GM21529 (cell line): ENCODE measurements around the gene SMCO4.
"Not testable (repeated sequence)": the region's sequence is repeated elsewhere in the genome, so short reads cannot be mapped to it uniquely, and the experiment has no call there.

Experiments
- ATAC-seq: cut with Tn5 transposase; IDR thresholded peaks from one replicate; pipeline ENCODE4 v1.9.1; 2021; ENCODE audit not compliant: unreplicated experiment

The SMCO4 gene, protein sequence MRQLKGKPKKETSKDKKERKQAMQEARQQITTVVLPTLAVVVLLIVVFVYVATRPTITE

DNA sequence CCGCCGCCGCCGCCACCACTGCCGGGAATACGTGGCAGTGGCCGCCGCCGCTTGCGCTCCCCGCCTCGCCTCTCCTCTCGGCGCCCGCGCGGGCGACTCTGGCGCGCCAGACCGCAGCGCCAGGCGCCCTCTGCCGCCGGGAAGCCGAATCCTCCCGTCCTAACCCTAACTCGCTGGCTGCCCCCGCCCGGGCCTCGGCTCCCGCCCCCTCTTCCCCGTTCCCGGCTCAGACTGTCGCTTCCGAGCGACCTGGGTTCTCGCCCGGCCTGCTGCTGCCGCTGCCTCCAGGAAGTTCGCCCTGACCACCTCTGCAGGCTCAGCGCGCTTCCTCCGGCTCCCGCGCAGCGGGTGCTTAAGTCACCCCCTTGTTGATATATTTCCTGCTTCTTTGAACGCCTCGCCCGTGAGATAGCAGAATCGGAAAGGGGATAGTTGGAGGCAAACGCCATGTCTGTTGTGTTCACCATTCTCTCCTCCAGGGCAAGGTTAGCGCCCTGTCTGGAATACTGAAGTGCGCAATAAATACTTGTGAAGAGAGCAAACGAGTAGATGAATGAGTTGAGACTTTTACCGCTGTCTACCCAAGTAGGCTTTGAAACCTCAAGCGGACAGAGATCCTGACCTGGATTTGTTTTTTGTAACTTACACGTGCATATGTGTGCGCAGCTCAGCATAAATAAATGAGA lies at the start of gene SMCO4:
Gene SMCO4, minus strand, starts transcription at position 100 of the 686 bp plus-strand sequence. CDS start 64,202 bp downstream, outside the sequence.
- ATAC-seq, result peak; percentile 76

DNA sequence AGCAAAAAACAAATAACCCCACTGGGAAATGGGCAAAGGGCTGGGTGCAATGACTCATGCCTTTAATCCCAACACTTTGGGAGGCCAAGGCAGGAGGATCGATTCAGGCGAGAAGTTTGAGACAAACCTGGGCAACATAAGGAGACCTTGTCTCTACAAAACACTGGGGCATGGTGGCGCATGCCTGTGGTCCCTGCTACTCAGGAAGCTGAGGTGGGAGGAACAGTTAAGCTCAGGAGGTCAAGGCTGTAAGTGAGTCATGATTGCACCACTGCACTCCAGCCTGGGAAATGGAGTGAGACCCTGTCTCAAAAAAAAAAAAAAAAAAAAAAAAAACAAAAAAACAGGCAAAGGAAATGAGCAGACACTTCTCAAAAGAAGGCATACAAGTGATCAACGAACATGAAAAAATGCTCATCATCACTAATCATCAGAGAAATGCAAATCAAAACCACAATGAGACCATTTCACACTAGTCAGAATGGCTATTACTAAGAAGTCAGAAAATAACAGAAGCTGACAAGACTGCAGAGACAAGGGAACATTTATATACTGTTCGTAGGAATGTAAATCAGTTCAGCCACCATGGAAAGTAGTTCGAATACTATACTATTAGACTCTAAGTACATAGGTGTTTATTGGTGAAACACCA lies 48.2 kb upstream of the SMCO4 start:
- ATAC-seq, result peak; percentile 83

DNA sequence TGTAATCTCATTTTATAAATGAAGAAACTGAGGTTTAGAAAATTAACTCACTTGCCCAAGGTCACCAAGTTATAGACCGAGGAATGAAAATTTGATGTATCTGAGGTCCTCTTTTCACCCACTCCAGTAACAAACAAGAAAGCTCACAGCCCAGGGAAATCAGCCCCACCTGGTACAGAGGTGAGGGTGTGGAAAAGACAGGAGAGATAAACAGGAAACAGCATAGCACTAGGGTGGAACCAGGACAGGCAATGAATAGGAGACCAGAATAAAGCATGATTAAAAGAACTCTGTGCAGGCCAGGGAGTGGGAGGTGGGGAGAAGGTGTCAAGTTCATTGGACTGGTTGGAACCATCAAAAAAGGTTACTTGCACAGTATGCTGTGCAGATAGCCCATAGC lies 46.2 kb upstream of the SMCO4 start:
- no peak for ATAC-seq

DNA sequence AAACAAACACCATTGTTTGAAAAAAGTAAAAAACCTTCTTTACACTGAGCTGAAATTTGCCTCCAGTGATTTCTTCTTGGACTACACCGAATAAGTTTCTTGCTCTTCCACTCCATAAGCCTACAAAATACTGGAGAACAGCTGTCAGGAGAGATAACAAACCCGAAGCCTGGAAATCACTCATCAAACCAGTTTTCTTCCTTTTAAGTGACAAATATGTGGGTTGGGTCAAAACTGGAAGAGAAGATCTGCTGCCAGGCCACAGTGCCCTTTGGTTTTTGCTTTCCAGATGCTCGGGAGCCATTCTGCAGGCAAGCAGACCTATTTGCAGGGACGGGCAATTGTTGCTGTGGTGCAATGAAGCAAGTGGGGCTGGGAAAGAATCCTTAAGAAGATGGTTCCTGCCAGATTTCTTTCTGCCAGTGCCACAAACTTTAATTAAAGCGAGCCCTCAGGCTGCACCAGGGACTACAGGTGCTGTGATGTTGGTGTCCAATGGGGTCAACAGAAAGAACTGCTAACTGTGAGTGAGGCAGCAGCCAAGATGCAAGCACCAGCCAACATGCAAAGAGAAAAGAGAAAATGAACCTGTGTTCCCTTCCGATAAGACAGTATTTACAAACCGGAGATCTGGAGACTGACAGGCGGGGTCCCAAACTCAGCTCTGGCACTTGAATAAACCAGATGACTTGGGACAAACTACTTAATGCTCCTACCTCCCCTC lies 44.8 kb upstream of the SMCO4 start:
- ATAC-seq, result no peak

DNA sequence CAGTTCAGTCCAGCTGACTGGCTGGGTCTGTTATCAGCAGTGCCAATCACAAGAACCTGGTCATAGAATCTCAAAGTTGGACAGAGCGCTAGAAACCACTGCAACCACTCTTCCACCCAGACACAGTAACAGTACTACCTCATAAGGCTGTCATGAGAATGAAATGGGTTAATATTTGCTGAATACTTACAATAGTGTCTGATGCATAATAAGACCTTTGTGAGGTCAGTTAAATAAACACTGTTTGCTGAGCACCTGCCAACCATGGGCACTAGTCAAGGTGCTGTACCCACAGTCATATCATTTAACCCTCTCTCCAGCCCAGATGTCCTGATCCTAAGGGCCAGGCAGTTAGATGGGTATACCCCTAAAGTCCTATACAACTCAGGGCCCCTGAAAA lies 44.2 kb upstream of the SMCO4 start:
- not testable (repeated sequence) for ATAC-seq

DNA sequence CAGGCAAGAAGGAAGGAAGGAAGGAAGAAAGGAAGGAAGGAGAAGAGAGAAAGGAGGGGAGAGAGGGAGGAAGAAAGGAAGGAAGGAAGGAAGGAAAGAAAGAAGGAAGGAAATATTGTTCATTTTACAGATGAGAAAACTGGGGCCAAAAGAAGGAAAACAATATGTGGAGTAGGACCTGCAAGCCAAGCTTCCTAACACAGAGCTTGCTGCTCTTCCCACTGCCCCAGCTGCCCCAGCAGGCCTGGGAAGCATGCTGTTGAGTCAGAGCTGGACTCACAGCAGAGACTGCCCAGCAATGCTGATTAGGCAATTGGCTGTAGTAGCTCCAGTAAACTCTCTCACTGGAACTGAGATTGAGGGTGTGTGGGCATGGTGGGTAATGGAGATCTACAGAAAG lies 42.6 kb upstream of the SMCO4 start:
- no peak for ATAC-seq

DNA sequence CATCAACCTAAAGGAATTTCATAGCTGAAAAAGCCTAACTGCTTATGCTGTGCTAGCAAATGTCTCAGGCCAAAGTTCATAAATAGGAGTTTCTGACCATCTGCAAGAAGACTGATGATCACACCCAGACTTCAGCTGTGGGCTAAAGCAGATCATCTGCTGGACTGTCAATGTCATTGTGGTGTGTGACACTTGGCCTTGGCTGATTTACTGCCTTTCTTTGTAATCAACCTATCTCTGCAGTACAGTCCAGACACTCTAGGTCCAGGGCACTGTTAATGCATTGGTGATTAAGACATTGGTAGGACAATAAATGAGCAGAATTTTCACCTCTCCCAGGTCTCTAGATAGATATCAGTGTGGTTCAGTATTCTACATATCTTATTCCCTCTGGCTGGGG lies 40.3 kb upstream of the SMCO4 start:
- no peak for ATAC-seq

DNA sequence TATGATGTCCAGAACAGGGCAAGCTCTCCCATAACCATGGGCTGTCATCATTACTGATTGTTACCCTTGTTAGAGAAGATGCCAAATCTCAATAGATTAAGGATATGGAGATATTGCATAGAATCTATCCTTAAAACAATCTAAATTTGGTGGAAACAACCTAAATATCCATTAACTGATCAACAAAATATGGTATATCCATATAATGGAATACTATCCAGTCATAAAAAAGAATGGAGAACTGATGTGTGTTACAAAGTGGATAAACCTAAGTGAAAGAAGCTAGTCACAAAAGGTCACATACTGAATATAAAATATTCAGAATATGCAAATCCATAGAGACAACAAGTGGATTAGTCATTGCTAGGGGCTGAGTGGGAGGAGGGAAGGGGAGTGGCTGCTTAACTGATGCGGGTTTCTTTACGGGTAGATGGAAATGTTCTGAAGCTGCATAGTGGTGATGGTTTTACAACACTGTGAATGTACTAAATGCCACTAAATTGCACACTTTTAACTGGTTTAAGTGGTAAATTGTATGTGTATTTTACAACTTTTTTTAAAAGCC lies 36.1 kb upstream of the SMCO4 start:
- no peak for ATAC-seq

DNA sequence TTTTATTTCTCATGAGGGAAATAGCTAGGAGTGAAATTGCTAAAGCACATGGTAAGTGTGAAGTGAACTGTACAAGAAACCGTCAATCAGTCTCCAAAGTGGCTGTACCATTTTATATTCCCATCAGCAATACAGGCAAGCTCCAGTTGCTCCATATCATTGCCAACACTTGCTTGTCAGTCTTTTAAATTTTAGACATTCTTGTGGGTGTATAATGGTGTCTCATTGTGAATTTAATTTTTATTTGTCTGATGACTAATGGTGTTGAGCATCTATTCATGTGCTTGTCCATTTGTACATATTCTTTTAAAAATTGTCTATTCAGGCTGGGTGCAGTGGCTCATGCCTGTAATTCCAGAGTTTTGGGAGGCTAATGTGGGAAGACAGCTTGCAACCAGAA lies 34.1 kb upstream of the SMCO4 start:
- no peak for ATAC-seq

DNA sequence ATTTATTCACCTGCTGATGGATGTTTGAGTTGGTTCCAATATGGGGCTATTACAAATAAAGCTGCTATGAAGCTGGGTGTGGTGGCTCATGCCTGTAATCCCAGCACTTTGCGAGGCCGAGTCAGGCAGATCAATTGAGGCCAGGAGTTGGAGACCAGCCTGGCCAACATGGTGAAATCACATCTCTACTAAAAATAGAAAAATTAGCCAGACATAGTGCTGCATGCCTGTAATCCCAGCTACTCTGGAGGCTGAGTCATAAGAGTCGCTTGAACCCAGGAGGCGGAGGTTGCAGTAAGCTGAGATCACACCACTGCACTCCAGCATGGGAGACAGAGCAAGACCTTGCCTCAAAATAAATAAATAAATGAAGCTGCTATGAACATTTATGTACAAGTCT lies 33.7 kb upstream of the SMCO4 start:
- ATAC-seq, result not testable (repeated sequence)

DNA sequence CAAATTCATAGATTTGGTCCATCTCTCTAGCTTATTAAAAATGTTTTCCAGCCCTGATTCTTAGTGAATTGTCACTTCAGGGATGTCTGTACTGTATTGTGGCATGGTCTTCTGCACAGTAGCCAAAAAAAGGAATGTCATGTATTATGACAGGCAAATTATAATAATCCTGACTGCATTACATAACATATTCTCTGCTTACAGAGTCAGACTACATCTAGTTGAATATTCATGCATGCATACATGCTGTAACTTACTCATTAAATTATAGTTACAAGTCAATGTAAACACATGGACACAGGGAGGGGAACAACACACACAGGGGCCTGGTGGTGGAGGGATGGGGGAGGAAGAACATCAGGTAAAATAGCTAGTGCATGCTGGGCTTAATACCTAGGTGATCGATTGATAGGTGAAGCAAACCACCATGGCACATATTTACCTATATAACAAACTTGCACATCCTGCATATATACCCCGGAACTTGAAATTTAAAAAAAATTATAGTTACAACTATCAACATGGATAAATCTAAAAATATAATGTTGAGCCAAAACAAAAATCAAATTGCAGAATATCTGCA lies 31.5 kb upstream of the SMCO4 start:
- no peak for ATAC-seq

DNA sequence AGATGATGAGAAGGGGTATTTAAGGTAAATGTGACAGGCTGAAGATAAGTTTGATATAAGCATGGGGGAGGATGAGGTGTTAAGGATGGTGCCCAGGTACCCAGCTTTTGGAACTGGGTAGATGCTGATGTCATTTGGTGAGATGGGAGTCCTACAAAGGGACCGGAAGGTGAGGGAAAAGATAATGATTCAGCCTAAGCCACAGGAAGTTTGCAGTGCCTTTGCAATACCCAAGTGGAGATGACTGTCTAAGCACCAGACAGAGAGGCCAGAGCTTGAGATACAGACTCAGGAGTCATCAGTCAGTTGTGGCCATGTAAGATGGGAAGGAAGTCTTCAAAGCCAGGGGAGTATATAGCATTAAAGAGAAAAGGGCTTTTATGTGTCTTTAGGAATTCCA lies 30.0 kb upstream of the SMCO4 start:
- no peak for ATAC-seq

DNA sequence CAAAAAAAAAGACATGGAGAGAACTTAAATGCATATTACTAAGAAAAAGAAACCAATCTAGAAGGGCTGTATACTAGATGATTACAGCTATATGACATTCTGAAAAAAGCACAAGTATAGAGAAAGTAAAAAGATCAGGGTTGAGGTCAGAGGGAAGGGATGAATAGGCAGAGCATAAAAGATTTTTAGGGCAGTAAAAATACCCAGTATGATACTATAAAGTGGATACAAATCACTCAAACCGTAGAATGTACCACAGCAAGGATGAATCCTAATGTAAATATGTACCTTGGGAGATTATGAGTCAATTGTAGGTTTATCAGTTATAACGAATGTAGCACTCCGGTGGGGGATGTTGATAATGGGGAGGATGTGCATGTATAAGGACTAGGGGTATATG lies 29.4 kb upstream of the SMCO4 start:
- no peak for ATAC-seq

DNA sequence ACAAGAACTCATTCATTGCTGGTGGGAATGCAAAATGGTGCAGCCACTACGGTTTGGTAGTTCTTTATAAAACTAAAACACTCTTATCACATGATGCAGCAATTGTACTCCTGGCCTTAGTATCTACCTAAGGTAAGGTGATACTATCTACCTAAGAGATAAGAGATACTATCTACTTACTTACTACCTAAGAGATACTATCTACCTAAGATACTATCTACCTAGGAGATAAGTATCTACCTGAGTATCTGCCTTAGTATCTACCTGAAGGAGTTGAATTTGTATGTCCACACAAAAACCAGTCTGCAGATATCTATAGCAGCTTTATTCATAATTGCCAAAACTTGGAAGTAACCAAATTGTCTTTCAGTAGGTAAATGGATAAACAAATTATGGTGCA lies 29.0 kb upstream of the SMCO4 start:
- ATAC-seq, result no peak

DNA sequence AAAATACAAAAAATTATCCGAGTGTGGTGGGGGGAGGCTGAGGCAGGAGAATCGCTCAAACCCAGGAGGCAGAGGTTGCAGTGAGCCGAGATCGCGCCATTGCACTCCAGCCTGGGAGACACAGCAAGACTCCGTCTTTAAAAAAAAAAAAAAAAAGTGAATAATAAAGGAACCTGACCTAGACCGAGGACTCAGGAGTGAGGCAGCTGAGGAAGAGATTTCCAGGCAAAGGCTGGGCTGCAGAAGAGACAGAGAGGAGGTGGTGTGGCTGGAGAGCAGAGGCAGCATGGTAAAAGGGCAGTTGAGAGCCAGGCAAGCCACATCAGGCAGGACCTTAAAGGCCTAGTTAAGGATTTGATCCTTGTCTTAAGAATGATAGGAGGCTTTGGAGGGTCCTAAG lies 28.4 kb upstream of the SMCO4 start:
- ATAC-seq, result no peak

DNA sequence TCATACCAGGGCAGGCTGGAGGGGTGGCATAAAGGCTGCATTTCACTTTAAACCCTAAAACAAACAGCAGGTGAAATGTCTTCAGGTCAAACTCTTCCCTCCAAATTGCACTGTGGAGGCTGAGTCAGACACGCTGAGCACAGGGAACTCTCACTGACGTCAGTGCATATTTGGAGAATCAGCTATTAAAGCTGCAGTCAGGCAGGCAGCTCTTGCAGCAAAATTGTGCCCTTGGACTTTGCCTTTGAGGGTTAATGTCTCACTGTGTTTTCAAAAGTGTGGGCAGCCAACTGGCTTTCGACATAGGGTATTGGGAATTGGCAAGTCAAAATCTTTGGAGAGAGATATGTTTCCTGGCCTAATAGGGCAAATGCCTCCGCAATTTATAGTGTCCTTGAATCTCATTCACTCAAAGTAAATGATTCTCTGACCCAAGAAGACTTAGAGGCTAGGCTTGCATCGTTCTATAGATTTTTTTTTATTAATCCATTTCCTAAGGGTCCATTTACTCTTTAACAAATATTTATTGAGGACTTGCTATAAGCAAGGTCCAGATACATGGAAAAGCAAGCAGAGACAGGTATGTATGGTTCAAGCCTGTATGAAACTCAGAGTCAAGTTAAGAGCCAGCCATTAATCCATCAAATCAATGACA lies 27.7 kb upstream of the SMCO4 start:
- no peak for ATAC-seq

DNA sequence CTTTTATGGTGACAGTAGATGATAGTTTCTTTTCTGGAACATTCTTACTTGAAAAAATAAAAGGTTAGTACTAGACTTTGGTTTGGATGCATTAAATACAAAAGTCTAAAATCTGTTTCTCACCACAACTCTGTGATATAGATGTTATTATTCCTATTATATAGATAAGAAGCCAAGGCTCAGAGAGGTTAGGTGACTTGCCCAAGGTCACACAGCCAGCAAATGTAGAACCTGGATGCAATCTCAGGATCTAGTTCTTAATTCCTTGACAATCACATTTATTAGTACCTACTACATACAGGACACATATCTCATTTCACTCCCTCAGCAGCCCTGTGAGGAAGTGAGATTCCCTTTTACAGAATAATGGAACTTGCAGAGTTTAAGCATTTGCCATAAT lies 26.3 kb upstream of the SMCO4 start:
- no peak for ATAC-seq

DNA sequence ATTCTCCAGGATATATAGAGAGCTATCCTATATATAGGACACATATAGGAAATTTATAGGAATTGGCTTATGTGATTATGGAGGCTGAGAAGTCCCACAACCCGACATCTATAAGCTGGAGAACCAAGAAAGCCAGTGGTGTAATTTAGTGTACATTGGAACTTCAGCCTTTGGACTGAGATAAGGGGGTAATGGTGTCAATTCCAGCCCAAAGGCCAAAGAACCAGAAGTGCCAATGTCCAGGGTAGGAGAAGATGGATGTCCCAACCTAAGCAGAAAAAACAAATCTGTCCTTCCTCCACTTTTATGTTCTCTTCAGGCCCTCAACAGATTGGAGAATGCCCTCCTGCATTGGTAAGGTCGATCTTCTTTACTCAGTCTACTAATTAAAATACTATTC lies 25.5 kb upstream of the SMCO4 start:
- no peak for ATAC-seq

DNA sequence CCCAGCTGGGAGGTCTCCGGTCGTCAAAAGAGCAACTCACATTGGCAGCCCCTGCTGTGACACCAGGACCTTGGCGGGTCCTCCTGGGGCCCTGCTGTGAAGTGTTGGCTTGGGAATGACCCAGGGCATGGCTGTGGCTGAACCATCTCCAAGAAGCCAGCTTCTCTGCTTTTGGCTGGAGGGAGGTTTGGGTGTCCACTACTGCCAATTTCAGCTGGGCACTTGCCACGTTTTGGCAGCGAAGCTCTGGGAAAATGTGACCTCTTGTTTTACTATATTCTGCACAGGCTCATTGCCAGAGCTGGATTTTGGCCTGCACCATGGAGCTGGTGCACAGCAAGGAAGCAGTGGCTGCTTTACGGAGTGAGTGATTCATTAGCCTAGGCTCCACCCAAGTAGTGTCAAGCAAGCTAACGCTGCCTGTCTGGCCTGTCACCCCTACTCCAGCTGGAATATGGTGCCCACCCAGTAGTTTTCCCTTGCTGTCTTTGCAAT lies 24.3 kb upstream of the SMCO4 start:
- no peak for ATAC-seq

DNA sequence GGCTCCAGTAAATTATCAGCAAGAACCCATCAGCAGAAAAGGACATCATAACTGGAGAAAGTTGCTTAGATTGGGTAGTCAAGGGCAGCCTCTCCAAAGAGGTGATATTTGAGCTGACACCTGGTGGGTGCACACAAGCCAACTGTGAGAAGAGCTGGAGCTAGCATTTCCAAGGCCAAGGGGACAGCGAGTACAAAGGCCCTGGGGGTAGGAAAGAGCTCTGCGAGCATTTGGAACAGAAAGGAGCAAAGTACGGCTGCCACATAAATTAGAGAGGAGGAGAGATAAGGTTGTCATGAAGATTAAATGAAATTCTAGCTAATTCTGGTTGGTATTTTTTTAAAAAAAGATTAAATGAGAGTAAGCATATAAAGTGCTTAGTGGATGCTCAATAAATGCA lies 21.7 kb upstream of the SMCO4 start:
- ATAC-seq, result no peak

DNA sequence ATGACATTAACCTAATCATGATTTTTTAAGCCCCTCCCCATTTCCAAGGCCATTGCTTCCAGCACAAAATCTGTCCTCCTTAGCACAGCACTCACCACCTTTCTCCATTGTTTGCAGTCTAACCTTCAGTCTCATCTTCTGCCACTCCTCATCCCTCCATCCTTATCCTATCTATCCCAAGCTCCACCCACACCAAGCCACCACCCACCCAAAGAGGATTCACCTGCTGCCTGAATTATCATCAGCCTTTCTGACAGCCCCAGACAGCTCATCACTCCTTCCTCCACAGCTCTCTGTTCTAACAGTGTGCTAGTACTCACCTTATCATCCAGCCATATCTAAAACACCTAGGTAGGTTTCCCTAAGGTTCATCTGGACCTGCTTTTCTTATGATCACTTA lies 20.7 kb upstream of the SMCO4 start:
- no peak for ATAC-seq
